HepG2 (cell line): ENCODE data around the gene CAMK4. TPM values are rescaled to one million over a fixed set of nuclear protein-coding genes. Genes with fewer than 3 reads are reported as not detected.
A peak's percentile ranks its signal among the peaks of the same experiment; 100 is the strongest.

Experiments
- DR1 ChIP-seq: sonication (generic); formaldehyde crosslinking; IDR thresholded peaks from 2 replicates; pipeline ENCODE4 v1.8.0; 2021; ENCODE audit warnings: mild to moderate bottlenecking, missing genetic modification reagents, inconsistent platforms
- ELF3 ChIP-seq: IDR thresholded peaks from 2 replicates; pipeline ENCODE4 v1.6.1; 2016; ENCODE audit warnings: missing genetic modification reagents, missing compliant biosample characterization
- HDAC1 ChIP-seq: sonication (generic); formaldehyde crosslinking; IDR thresholded peaks from 2 replicates; pipeline ENCODE4 v1.5.1; 2020; ENCODE audit warnings: mild to moderate bottlenecking, missing genetic modification reagents
- ISL2 ChIP-seq: sonication (generic); formaldehyde crosslinking; IDR thresholded peaks from 2 replicates; pipeline ENCODE4 v1.5.0; 2020; ENCODE audit warnings: missing genetic modification reagents
- KDM6A ChIP-seq: IDR thresholded peaks from 2 replicates; pipeline ENCODE4 v1.6.1; 2016; ENCODE audit warnings: low read depth
- NR3C1 ChIP-seq: sonication (generic); formaldehyde crosslinking; IDR thresholded peaks from 2 replicates; pipeline ENCODE4 v1.4.0; 2020; ENCODE audit warnings: missing genetic modification reagents
- TARDBP ChIP-seq: sonication (generic); formaldehyde crosslinking; IDR thresholded peaks from 2 replicates; pipeline ENCODE4 v1.8.0; 2022; ENCODE audit warnings: mild to moderate bottlenecking, missing genetic modification reagents
- YEATS2 ChIP-seq: sonication (generic); formaldehyde crosslinking; IDR thresholded peaks from 2 replicates; pipeline ENCODE4 v1.4.0; 2020; ENCODE audit warnings: missing genetic modification reagents, borderline replicate concordance
- ZNF138 ChIP-seq: sonication (generic); formaldehyde crosslinking; IDR thresholded peaks from 2 replicates; pipeline ENCODE4 v1.5.0; 2020; ENCODE audit warnings: mild to moderate bottlenecking, low read depth, missing genetic modification reagents
- ZNF20 ChIP-seq: sonication (generic); formaldehyde crosslinking; IDR thresholded peaks from 2 replicates; pipeline ENCODE4 v1.4.0; 2020; ENCODE audit warnings: mild to moderate bottlenecking, moderate library complexity, missing genetic modification reagents
- ZNF850 ChIP-seq: sonication (generic); formaldehyde crosslinking; conservative IDR thresholded peaks from 2 replicates; pipeline ENCODE4 v1.9.0; 2021; ENCODE audit warnings: mild to moderate bottlenecking, missing genetic modification reagents
- polyA plus RNA-seq, 8 experiments: library from polyadenylated mRNA; depleted of rRNA in 3 of 8; stranded (reverse) in 7 of 8; unstranded in 1 of 8; fragments of >200 nt; fragmentation: Illumina TruSeq in 4 of 8; extraction: Trizol in 4 of 8; gene quantifications; 2 replicates each; pipeline versions ENCODE4 v1.2.1 to v1.2.3, GENCODE V29; 2011 to 2016; ENCODE audit warnings: low read depth in 4 of 8, missing spikeins in 1 of 8, mixed read lengths in 1 of 8; ENCODE audit not compliant: insufficient read depth in 1 of 8
- total RNA-seq, 5 experiments: library from RNA; depleted of rRNA; stranded (reverse); fragments of >200 nt; fragmentation: Illumina TruSeq; extraction: Trizol; gene quantifications; 2 replicates each; pipeline ENCODE4 v1.2.3, GENCODE V29; 2016; ENCODE audit warnings: low read depth in 1 of 5
- TF ChIP-seq, protein P1 (sequence below): sonication (generic); formaldehyde crosslinking; IDR thresholded peaks from 2 replicates; pipeline ENCODE4 v1.4.0; 2020; ENCODE audit warnings: missing genetic modification reagents
- TF ChIP-seq, protein P2 (sequence below): sonication (generic); formaldehyde crosslinking; IDR thresholded peaks from 2 replicates; pipeline ENCODE4 v1.8.1; 2022; ENCODE audit warnings: low read depth, mild to moderate bottlenecking, missing genetic modification reagents
- TF ChIP-seq, protein P3 (sequence below): sonication (generic); formaldehyde crosslinking; IDR thresholded peaks from 2 replicates; pipeline ENCODE4 v1.5.0; 2020; ENCODE audit warnings: mild to moderate bottlenecking, missing genetic modification reagents
- TF ChIP-seq, protein P4 (sequence below): sonication (generic); formaldehyde crosslinking; IDR thresholded peaks from 2 replicates; pipeline ENCODE4 v1.8.0; 2022; ENCODE audit warnings: missing genetic modification reagents, mild to moderate bottlenecking, inconsistent platforms, borderline replicate concordance
- TF ChIP-seq, protein P5 (sequence below): IDR thresholded peaks from 2 replicates; pipeline ENCODE4 v1.6.1; 2012; ENCODE audit warnings: low read depth, low read length, improper control_type of control experiment
- TF ChIP-seq, protein P6 (sequence below), 2 experiments: sonication (generic) in 1 of 2; formaldehyde crosslinking in 1 of 2; IDR thresholded peaks; 2 replicates each; pipeline versions ENCODE4 v1.4.0 to v1.6.1; 2018 to 2020; ENCODE audit warnings: missing genetic modification reagents in 2 of 2, borderline replicate concordance in 1 of 2, low read depth in 1 of 2, mild to moderate bottlenecking in 1 of 2, missing biosample characterization in 1 of 2

Gene CAMK4
- total and polyA plus RNA-seq, 2 of the 13 experiments (the other 11 are each of a cell fraction or from before 2014, with no cell fraction given) = not detected

DNA sequence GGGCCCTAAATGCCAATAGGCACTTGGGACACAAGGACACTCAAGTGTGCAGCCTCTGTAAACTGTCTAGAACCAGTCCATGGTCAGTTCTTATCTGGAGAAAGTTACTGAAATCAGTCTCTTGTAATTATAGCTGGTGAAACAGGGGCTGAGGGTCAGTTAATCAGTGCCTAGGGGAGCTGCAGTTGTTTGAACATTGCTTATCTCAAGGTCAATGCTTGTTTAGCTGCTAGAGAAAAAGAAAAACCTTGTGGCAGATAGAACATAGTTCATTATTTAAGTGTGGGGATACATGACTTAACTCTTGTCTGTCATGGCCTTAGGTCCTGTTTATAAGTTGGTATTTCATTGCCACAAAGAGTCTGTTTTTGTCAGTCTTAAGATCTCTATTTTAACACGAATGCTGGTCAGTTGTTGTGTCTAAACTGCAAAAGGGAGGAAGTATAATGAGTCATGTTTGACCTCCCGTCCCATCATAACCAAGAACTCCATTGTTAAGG is 180.1 kb downstream of the CAMK4 start (continued):
- no peak for TF ChIP-seq DR1 (CRISPR knock-in tag)
- TF ChIP-seq, protein P1, sequence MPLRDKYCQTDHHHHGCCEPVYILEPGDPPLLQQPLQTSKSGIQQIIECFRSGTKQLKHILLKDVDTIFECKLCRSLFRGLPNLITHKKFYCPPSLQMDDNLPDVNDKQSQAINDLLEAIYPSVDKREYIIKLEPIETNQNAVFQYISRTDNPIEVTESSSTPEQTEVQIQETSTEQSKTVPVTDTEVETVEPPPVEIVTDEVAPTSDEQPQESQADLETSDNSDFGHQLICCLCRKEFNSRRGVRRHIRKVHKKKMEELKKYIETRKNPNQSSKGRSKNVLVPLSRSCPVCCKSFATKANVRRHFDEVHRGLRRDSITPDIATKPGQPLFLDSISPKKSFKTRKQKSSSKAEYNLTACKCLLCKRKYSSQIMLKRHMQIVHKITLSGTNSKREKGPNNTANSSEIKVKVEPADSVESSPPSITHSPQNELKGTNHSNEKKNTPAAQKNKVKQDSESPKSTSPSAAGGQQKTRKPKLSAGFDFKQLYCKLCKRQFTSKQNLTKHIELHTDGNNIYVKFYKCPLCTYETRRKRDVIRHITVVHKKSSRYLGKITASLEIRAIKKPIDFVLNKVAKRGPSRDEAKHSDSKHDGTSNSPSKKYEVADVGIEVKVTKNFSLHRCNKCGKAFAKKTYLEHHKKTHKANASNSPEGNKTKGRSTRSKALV (CRISPR knock-in tag) = 0 out of 2 replicates have a peak, but pooled peaks have one; percentile 58
- TF ChIP-seq, protein P2, sequence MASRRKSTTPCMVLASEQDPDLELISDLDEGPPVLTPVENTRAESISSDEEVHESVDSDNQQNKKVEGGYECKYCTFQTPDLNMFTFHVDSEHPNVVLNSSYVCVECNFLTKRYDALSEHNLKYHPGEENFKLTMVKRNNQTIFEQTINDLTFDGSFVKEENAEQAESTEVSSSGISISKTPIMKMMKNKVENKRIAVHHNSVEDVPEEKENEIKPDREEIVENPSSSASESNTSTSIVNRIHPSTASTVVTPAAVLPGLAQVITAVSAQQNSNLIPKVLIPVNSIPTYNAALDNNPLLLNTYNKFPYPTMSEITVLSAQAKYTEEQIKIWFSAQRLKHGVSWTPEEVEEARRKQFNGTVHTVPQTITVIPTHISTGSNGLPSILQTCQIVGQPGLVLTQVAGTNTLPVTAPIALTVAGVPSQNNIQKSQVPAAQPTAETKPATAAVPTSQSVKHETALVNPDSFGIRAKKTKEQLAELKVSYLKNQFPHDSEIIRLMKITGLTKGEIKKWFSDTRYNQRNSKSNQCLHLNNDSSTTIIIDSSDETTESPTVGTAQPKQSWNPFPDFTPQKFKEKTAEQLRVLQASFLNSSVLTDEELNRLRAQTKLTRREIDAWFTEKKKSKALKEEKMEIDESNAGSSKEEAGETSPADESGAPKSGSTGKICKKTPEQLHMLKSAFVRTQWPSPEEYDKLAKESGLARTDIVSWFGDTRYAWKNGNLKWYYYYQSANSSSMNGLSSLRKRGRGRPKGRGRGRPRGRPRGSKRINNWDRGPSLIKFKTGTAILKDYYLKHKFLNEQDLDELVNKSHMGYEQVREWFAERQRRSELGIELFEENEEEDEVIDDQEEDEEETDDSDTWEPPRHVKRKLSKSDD = 0 out of 2 replicates have a peak, but pooled peaks have one; percentile 61
- TF ChIP-seq YEATS2 (CRISPR knock-in tag) = no peak
- TF ChIP-seq ZNF850 = no peak
- no peak for TF ChIP-seq ZNF20
- peak; percentile 55; the same call in 1 of the 2 replicates for TF ChIP-seq KDM6A
- TF ChIP-seq, protein P3, sequence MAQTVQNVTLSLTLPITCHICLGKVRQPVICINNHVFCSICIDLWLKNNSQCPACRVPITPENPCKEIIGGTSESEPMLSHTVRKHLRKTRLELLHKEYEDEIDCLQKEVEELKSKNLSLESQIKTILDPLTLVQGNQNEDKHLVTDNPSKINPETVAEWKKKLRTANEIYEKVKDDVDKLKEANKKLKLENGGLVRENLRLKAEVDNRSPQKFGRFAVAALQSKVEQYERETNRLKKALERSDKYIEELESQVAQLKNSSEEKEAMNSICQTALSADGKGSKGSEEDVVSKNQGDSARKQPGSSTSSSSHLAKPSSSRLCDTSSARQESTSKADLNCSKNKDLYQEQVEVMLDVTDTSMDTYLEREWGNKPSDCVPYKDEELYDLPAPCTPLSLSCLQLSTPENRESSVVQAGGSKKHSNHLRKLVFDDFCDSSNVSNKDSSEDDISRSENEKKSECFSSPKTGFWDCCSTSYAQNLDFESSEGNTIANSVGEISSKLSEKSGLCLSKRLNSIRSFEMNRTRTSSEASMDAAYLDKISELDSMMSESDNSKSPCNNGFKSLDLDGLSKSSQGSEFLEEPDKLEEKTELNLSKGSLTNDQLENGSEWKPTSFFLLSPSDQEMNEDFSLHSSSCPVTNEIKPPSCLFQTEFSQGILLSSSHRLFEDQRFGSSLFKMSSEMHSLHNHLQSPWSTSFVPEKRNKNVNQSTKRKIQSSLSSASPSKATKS (CRISPR knock-in tag) = no peak
- no peak for TF ChIP-seq ZNF138
- TF ChIP-seq NR3C1 (CRISPR knock-in tag) = no peak
- TF ChIP-seq, protein P4, sequence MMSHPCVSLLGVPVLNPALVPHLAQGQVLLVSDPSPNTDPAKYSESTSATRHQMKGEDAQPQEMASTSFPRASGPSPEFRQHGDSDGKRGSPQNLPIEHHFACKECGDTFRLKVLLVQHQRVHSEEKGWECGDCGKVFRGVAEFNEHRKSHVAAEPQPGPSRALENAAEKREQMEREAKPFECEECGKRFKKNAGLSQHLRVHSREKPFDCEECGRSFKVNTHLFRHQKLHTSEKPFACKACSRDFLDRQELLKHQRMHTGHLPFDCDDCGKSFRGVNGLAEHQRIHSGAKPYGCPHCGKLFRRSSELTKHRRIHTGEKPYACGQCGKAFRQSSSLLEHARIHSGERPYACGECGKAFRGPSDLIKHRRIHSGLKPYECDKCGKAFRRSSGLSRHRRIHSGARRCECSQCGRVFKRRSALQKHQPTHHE (CRISPR knock-in tag) = no peak
- TF ChIP-seq, protein P5, sequence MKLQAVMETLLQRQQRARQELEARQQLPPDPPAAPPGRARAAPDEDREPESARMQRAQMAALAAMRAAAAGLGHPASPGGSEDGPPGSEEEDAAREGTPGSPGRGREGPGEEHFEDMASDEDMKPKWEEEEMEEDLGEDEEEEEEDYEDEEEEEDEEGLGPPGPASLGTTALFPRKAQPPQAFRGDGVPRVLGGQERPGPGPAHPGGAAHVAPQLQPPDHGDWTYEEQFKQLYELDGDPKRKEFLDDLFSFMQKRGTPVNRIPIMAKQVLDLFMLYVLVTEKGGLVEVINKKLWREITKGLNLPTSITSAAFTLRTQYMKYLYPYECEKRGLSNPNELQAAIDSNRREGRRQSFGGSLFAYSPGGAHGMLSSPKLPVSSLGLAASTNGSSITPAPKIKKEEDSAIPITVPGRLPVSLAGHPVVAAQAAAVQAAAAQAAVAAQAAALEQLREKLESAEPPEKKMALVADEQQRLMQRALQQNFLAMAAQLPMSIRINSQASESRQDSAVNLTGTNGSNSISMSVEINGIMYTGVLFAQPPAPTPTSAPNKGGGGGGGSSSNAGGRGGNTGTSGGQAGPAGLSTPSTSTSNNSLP = peak; percentile 51; the same call in 1 of the 2 replicates
- TF ChIP-seq HDAC1 = peak; percentile 75
- 0 out of 2 replicates have a peak, but pooled peaks have one; percentile 32 for TF ChIP-seq ELF3 (CRISPR knock-in tag)
- TF ChIP-seq ISL2 (CRISPR knock-in tag) = peak; percentile 80
- TF ChIP-seq, protein P6, sequence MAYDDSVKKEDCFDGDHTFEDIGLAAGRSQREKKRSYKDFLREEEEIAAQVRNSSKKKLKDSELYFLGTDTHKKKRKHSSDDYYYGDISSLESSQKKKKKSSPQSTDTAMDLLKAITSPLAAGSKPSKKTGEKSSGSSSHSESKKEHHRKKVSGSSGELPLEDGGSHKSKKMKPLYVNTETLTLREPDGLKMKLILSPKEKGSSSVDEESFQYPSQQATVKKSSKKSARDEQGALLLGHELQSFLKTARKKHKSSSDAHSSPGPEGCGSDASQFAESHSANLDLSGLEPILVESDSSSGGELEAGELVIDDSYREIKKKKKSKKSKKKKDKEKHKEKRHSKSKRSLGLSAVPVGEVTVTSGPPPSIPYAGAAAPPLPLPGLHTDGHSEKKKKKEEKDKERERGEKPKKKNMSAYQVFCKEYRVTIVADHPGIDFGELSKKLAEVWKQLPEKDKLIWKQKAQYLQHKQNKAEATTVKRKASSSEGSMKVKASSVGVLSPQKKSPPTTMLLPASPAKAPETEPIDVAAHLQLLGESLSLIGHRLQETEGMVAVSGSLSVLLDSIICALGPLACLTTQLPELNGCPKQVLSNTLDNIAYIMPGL (CRISPR knock-in tag; IDR thresholded peaks at IDR 0.05; ENCODE audit: borderline replicate concordance in 1 of 2, low read depth in 1 of 2) = no peak
- TF ChIP-seq TARDBP = peak; percentile 38; the same call in 1 of the 2 replicates
